GM18498 (cell line): ENCODE measurements around the gene OSBPL6.
"Not testable (repeated sequence)": the region's sequence is repeated elsewhere in the genome, so short reads cannot be mapped to it uniquely, and the experiment has no call there.

Source experiments
- ATAC-seq: cut with Tn5 transposase; IDR thresholded peaks from one replicate; pipeline ENCODE4 v1.9.1; 2021; ENCODE audit warnings: mild to moderate bottlenecking, moderate library complexity; ENCODE audit not compliant: unreplicated experiment

The OSBPL6 gene

GRCh38 chr2:178193823-178194599 lies at the start of gene OSBPL6:
Gene OSBPL6 (plus strand): TSS chr2:178194512. CDS start chr2:178306185, 111,673 bp downstream.
- ATAC-seq: peak; percentile 97

DNA sequence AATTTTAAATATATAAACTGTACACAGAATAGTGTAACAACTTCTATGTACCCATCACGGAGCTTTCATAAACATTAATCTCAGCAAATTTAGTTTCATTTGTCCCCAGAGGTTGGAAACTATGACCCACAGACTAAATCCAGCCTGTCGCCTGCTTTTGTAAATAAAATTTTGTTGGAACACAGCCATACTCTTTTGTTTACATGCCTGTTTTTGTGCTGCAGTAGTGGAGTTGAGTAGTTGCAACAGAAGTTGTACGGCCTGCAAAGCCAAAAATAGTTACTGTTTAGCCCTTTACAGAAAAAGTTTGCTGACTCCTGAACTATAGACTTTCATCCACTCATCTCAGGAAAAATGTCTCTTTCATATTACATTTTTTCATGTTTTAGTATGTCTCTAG lies 42.3 kb upstream of the OSBPL6 start:
- ATAC-seq: no peak

DNA sequence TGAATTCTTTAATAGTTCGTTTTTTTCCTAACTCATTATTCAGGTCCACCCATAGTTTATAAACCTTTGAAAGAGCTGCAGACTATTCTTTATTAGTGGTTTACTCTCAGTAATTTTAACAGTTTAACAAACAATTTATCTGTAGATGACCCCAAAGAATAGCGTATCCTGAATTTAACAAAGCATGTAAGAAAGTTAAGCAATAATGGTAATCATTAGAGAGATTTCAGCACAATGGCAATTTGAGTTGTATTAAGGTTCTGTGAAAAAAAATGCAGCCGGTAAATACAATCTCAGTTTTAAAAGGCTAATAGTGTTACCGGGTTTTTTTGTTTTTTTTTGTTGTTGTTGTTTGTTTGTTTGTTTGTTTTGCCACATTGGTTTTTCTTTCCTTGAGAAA lies 41.8 kb upstream of the OSBPL6 start:
- no peak for ATAC-seq

GRCh38 chr2:178152977-178153376 lies 41.3 kb upstream of the OSBPL6 start:
- no peak for ATAC-seq

- not testable (repeated sequence) for ATAC-seq
These were observed 40.4 kb upstream of the OSBPL6 start for GRCh38 chr2:178153878-178154277.

GRCh38 chr2:178155524-178155923 lies 38.8 kb upstream of the OSBPL6 start:
- ATAC-seq: no peak

- ATAC-seq: no peak
These were observed 36.7 kb upstream of the OSBPL6 start for GRCh38 chr2:178157574-178157973.

GRCh38 chr2:178159966-178160365 lies 34.3 kb upstream of the OSBPL6 start:
- ATAC-seq: no peak

GRCh38 chr2:178160601-178161000 lies 33.7 kb upstream of the OSBPL6 start:
- no peak for ATAC-seq

DNA sequence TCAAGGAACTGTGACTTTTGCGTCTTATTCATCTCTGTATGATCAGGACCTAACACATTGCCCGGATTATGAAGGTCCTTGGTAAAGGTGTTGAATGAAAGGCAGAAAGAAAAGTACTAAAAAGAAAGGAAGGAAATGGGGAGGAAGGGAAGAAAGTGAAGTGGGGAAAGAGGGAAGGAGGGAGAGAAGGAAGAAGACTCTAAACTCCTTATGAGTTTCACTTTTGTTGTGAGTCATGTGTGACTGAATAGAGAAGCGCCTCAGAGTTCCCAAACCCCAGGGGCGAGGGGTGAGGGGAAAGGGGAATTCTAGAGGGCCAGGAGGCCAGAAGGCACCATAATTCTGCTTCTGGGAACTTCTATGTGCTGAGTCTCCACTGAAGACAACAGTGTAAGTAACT lies 30.9 kb upstream of the OSBPL6 start:
- ATAC-seq: no peak

GRCh38 chr2:178163911-178164310 lies 30.4 kb upstream of the OSBPL6 start:
- no peak for ATAC-seq

DNA sequence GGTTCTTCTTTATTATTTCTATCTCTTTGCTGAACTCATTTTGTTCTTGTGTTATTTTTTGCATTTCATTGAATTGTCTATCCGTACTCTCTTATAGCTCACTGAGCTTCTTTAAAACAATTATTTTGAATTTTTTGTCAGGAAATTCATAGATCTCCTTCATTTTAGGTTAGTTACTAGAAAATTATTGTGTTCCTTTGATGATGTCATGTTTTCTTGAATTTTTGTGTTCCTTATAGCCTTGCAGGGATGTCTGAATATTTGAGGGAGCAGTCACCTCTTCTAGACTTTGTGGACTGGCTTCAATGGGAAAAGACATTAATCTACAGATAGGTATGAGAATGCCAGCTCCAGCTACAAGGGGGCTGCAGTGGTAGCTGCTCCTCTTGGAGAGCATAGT lies 20.7 kb upstream of the OSBPL6 start:
- ATAC-seq: no peak

DNA sequence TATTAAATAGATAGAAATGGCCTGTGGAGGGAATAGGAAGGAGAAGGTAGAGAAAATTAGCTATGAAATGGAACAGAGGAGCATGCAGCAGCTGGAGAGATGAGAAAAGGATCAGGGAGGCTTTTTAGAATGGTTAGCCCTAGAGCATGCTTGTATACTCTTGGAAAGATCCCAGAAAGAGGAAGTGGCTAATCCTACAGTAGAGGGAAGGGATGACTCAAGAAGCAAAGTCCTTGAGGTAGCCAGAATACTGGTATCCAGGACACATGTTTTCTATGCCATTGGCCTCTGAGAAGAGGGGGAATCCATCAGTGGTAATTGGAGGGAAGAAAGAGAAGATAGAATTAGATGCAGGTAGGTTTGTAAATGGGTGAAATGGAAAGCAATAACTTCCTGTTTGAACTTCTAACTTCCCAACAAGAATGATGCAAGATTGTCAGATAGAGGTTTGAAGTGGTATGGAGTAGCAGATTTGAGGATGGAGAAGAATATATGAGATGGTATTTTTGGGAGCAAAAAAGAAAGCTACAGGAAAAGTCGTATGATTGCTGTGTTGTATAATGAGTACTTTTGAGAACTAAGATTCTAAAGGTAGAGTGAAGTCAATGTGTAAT lies 17.1 kb upstream of the OSBPL6 start:
- ATAC-seq: no peak

GRCh38 chr2:178180648-178181047 lies 13.7 kb upstream of the OSBPL6 start:
- ATAC-seq: not testable (repeated sequence)

DNA sequence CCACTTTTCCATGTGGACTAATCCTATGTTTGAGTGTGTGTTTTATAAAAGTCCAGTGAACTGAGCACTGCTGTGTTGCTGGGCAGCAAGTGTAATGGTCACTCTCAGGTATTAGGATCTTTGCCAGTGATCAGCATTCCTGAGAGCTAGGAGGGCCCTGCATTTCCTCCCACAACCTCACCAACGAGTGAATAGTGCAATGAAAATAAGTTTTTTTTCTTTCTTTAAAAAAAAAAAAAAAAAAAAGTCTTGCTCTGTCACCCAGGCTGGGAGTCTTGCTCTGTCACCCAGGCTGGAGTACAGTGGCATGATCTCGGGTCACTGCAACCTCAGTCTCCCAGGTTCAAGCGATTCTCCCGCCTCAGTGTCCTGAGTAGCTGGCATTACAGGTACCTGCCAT lies 6.5 kb upstream of the OSBPL6 start:
- no peak for ATAC-seq

DNA sequence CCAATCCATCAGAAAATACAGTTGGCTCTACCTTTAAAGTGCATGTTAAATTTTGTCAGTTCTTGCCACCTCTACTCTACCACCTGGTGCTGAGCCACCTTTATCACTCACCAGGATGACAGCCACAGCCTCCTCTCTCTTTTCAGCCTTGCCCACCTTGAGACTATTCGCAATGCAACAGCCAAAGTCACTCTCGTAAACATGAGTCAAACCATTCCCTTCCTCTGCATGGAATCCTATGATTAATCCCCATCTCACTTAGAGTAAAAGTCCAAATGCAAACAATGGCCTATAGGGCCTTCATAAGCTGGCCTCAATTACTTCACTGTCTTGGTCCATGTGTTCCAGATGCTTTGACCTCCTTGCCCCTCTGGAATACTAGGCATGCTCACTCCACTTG lies 5.8 kb upstream of the OSBPL6 start:
- no peak for ATAC-seq

GRCh38 chr2:178191004-178191508 lies 3.3 kb upstream of the OSBPL6 start:
- no peak for ATAC-seq

- ATAC-seq: no peak
These were observed 2.8 kb upstream of the OSBPL6 start for GRCh38 chr2:178191511-178191910.

- no peak for ATAC-seq
These were observed 853 bp upstream of the OSBPL6 start for GRCh38 chr2:178193496-178193822.

GRCh38 chr2:178194600-178195389 lies 483 bp downstream of the OSBPL6 start:
- peak; percentile 11 for ATAC-seq

GRCh38 chr2:178195390-178196166 lies 1.3 kb downstream of the OSBPL6 start:
- no peak for ATAC-seq
